Hippocampal formation (tissue), 2 donors: ENCODE measurements around the gene TSC2.

Source experiments
- DNase-seq, 2 donors: peaks; one replicate each; lab custom pipeline; 2025; lab: John Stamatoyannopoulos, UW

TSC2 gene

DNA sequence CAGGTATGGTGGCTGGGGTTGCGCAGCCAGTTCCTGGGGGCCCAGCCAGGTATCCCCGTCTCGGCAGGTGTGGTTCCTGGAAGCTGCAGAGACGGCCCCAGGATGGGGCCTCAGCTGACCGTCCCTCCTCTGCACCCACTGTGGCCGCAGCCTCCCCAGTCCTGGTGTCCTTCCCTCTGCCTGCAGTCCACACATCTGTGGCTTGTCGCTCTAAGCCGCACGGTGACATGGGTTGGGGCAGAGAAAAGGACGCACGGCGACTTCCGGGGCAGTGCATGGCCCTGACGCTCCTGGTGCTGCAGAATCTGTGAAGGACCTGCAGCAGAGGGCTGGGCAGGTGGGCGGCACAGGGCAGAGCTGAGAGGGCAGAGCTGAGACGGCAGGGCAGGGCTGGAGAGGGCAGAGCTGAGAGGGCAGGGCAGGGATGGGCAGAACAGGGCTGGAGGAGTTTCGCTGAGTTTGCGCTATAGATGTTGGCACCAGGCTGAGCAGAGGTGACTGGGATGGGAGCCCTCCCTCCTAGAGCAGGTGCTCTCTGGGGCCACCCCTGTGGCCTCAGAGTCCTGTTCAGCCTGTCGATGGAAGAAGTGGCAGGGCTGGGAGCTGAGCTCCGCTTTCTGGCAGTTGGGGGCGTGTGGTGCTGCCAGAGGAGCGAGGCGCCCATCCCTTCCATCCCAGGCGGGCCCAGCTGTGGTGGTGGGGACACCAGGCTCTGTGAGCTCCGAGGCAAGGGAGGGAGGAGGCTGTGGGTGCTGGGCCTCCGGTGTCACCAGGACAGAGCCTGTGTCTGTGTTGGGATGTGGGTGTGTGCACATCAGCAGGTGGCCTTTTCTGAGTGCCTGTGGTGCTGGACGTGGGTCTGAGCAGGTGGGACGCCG lies 23.0 kb downstream of the TSC2 start:
- no peak for DNase-seq

DNA sequence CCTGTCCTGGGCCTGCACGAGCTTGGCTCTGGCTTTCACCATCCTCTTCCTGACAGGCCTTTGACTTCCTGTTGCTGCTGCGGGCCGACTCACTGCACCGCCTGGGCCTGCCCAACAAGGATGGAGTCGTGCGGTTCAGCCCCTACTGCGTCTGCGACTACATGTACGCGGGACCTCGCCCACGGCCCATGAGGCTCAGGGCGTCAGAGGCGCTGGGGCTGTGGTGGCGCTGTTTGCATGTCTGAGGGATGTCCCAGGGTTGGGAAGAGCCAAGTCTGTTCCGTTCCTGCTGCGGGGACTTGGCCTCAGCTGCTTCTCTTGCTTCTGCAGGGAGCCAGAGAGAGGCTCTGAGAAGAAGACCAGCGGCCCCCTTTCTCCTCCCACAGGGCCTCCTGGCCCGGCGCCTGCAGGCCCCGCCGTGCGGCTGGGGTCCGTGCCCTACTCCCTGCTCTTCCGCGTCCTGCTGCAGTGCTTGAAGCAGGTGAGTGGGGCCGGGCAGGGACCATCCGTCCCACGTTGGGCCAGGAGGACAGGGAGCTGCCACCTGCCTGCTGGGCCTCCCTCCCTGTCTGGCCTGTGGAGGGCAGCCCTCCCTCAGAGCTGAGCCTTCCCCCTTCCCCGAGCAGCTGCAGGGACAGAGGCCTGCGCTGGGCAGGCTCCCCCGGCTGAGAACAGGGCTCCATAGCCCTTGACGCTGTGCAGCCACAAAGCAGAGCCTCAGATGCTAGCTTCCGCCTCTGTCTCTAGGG lies 23.8 kb downstream of the TSC2 start:
- no peak for DNase-seq

DNA sequence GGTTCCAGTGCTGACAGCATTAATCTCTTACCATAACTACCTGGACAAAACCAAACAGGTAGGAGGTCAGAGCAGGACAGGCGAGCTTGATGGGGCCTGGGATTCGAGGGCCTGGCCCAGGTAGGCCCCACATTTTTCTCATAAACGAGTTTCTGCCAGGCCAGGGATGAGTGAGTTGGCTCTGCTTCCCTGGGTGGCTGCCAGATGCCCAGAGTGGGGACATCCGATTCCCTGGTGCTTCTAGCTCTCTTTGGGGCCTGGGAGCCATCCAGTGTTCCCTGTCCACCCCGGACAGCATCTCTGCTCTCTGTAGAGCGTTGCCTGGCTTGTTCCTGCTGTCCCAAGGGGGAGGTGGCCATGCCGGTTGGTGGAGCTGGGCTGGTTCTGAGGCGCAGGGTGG lies 25.1 kb downstream of the TSC2 start:
- no peak for DNase-seq

- DNase-seq = no peak
Observed at GRCh38 chr16:2074071-2074470, 26.3 kb downstream of the TSC2 start.

DNA sequence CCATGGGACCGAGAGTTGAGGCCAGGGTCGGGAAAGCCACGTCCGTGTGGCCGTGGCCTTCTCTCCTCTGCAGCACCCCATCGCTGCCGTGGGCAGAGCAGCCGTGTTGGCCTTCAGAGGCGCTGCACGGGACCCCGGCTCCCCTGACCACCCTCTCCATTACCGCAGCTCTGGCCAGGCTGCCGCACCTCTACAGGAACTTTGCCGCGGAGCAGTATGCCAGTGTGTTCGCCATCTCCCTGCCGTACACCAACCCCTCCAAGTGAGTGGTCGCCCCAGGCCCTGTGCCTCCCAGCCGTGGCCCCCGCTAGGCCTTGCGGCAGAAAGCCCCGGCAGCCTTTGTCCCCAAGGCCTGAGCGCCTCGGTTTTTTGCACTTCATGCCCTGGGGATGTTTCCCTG lies 27.8 kb downstream of the TSC2 start:
- no peak for DNase-seq

DNA sequence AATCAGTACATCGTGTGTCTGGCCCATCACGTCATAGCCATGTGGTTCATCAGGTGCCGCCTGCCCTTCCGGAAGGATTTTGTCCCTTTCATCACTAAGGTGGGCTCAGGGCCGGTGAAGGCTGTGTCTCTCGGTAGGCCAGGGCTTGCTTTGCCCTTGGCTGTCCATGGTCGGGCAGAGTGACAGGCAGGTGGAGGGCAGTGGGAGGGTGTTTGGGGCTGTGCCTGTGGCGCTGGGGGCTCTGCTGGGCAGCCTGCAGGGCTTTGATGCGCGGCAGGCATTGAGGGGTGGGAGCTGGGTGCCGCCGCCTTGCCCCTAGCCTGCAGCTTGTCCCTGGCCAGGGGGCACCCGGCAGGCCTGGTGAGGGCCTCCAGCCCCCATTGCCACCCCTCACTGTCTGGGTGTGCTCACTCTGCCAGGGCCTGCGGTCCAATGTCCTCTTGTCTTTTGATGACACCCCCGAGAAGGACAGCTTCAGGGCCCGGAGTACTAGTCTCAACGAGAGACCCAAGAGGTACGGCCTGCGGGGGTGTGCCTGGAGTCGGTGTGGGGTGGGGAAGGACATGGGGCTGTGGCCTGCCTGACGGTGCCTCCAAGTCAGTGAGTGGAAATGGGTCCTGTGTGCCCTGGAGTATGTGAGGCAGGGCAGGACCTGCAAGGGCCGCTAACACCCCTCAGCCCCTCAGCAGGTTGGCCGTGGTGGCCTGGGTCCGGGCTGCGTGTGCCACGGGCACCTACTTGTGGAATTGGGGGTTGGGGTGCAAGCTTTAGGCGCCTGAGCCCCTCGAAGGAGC lies 28.5 kb downstream of the TSC2 start:
- DNase-seq = no peak

- no peak for DNase-seq
Observed at GRCh38 chr16:2077016-2077415, 29.2 kb downstream of the TSC2 start.

GRCh38 chr16:2077696-2078095 lies 29.9 kb downstream of the TSC2 start:
- no peak for DNase-seq

DNA sequence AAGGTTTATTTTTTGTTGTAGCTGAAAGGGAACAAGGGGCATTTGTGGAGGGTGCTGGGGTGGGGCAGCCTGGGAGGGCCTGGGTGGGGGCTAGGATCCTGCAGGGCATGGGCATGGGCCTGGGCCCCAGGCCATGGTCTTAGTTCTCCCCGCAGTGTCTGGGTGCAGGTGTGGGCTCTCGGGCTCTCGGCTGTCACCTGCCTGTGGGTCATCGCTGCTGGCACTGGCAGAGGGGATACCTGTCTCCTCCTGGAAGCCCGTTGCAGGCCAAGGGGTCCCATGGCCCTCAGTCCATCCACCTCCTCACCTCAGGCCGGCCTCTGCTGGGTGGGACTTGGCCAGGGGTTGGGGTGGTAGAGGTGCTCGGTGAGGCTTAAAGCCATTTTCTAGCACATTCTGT lies 30.3 kb downstream of the TSC2 start:
- DNase-seq = no peak

DNA sequence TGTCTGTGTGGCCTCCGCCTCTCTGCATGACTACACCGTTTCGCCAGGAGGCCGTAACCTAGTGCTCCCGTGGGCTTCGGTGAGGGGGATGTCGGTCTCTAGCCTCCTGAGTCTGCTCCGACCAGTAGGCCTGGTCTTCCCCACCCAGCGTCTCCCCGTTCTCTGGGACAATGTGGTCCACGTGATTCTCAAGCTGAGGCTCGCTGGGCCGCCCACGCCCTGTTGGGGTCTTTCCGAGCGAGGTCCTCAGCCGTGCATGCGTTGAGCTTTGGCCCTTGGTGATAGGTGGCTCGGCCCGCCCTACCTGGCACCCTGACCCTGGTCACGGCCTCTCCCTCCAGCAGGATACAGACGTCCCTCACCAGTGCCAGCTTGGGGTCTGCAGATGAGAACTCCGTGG lies 30.9 kb downstream of the TSC2 start:
- DNase-seq = no peak

GRCh38 chr16:2079311-2079800 lies 31.6 kb downstream of the TSC2 start:
- no peak for DNase-seq

- no peak for DNase-seq
Observed at GRCh38 chr16:2079991-2080390, 32.2 kb downstream of the TSC2 start.

DNA sequence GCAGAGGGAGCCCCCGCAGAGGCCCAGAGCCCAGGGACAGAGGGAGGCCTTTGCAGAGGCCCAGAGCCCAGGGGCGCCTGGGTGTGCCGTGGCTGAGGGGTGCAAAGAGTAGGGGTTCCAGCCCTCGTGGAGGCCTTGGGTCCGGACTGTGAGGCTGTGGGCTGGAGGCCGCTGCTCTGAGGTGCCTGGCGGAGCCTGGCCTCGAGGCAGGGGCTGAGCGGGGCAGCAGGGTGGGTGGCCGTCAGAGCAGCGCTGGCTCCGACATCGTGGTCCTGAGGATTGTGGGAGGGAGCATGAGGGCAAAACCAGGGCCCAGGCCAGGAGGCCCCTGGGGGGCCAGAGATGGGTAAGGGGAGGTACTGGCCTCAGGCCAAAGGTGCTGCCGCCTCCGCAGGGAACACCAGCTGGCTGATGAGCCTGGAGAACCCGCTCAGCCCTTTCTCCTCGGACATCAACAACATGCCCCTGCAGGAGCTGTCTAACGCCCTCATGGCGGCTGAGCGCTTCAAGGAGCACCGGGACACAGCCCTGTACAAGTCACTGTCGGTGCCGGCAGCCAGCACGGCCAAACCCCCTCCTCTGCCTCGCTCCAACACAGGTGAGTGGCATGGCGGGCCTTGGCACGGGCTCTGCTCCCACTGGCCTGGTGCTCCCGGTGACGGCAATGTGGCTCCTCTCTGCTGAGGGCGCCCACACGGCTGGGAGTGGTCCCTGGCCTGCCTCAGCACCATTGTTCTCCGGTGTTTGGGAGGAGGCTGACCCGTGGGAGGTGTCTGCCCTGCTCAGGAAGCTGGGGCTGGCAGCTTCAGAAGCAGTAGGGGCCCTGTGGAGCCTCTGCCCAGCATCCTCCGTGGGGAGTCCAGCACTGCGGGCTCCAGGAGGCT lies 33.7 kb downstream of the TSC2 start:
- DNase-seq = no peak

GRCh38 chr16:2082171-2082982 lies 34.6 kb downstream of the TSC2 start:
- no peak for DNase-seq

- no peak for DNase-seq
Observed at GRCh38 chr16:2082983-2083364, 35.2 kb downstream of the TSC2 start.

DNA sequence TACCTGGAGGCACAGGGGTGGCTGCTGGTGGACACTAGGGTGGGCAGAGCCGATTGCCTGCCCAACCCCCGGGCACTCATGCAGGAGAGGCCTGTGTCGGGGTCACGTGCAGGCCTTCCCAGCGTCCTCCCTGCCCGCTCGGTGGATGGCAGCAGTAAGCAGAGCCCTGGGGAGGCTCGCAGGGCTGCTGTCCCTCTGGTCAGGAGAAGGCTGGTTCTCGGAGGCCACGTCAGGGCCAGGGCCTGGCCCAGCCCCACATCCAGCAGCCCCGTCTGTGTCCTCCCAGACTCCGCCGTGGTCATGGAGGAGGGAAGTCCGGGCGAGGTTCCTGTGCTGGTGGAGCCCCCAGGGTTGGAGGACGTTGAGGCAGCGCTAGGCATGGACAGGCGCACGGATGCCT lies 35.6 kb downstream of the TSC2 start:
- DNase-seq = no peak

- no peak for DNase-seq
Observed at GRCh38 chr16:2083876-2084780, 36.3 kb downstream of the TSC2 start.

DNA sequence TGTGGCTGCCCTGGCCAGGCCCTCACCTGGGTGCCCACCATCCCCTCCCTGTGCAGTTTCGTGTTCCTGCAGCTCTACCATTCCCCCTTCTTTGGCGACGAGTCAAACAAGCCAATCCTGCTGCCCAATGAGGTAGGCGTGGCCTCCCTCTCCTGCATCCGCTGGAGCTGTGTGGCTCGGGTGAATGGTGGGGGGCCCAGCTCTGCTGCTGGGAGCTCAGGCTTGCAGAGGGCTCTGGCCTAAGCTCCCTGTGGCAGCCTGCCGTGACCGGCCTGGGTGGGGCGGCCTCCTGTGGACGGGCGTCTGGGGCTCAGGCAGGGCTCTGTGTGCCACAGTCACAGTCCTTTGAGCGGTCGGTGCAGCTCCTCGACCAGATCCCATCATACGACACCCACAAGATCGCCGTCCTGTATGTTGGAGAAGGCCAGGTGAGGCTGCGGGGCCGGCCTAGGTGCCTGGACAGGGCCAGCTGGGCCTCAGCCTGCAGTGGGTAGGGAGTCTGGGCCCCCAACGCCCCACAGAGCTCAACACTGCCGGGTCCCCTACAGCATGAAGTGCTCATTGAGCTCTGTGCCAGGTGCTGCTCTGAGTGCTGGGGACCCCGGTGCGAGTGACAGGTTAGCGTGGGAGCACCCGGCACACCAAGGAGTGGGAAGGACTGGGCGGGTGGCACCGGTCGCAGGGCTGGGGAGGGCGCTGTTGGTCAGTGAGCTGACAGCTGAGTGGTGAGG lies 37.3 kb downstream of the TSC2 start:
- DNase-seq = no peak

- no peak for DNase-seq
Observed at GRCh38 chr16:2085669-2086068, 37.9 kb downstream of the TSC2 start.
